ENCODE data around the gene SMIM7. TPM values are rescaled to one million over a fixed set of nuclear protein-coding genes. Genes with fewer than 3 reads are reported as not detected.

SMIM7 gene
- total RNA-seq, 1 donor from 2014 or later: 90.5 TPM

DNA sequence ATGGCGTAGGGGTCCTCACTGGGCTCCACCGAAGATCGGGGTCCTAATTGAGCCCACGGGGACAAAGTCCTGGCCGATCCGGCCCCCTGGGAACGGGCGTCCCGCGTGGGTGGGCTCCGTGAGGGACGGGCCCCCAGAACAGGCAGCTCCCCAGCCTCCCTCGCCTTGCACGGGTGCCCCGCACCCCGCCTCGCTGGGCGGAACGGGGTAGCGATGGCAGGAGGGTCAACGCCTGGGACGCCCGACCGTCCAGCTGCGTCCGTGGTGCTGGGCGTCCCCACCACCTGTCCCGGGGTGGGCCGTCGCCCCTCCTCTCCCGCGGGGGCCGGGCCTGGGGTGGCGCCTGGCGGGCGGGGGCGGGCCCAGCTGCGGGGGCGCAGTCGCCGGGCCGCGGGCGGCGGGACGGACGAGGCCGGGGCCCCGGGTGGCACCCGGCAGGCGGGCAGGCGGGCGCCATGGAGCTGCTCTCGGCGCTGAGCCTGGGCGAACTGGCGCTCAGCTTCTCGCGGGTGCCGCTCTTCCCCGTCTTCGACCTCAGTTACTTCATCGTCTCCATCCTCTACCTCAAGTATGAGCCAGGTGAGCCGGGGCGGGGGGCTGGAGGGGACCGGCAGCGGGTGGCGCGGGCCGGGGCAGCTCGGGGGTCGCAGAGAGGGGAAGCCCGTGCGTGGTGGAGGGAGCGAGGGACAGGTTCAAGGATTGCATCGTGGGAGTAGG, 977 bp upstream of the SMIM7 start, which contains the start of gene TMEM38A:
TMEM38A (plus strand) TSS at position 377 of the 717 bp plus-strand sequence; CDS start at position 456, 79 bp downstream.
- no peaks in the 10 kb centered on the region for H3K27me3 ChIP-seq (ENCODE audit: control insufficient read depth, insufficient read depth, low read length)
- peaks cover 1% of the 10 kb centered on the region for H3K36me3 ChIP-seq (ENCODE audit: control insufficient read depth, insufficient read depth, low read length)
- H3K4me3 ChIP-seq (ENCODE audit: low read depth, low read length): peak within 1 kb of the TSS; percentile 99
- DNase-seq (ENCODE audit: low read depth): no peak
- TF ChIP-seq, protein P1, sequence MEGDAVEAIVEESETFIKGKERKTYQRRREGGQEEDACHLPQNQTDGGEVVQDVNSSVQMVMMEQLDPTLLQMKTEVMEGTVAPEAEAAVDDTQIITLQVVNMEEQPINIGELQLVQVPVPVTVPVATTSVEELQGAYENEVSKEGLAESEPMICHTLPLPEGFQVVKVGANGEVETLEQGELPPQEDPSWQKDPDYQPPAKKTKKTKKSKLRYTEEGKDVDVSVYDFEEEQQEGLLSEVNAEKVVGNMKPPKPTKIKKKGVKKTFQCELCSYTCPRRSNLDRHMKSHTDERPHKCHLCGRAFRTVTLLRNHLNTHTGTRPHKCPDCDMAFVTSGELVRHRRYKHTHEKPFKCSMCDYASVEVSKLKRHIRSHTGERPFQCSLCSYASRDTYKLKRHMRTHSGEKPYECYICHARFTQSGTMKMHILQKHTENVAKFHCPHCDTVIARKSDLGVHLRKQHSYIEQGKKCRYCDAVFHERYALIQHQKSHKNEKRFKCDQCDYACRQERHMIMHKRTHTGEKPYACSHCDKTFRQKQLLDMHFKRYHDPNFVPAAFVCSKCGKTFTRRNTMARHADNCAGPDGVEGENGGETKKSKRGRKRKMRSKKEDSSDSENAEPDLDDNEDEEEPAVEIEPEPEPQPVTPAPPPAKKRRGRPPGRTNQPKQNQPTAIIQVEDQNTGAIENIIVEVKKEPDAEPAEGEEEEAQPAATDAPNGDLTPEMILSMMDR (IDR thresholded peaks at IDR 0.05; ENCODE audit: insufficient read depth, low read length, poor library complexity, severe bottlenecking): no peak

DNA sequence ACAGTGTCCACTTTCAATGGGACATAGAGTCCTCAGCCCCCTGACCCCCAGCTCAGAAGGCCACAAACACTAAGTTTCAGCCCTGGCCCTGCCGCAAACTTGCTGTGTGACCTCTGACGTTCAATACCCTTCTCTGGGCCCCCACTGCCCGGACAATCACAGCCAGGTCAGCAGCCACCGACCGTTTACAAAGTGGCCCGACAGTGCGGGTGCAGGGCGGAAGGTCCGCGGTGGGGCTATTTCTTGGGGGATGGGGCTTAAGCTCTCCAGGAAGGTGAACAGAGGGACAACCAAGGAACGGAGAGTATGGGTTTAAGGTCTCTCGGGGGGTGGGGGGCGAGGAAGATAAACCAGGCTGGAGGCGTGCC, 496 bp downstream of the SMIM7 start:
- Histone ChIP-seq H3K36me3 (ENCODE audit: control insufficient read depth, insufficient read depth, low read length) (peaks cover 5% of the 10 kb centered on the region), H3K4me3 (ENCODE audit: low read depth, low read length) (peak overlapping the region; percentile 99), H3K27me3 (ENCODE audit: control insufficient read depth, insufficient read depth, low read length) (no peaks in the 10 kb centered on the region)
- no peak for DNase-seq (ENCODE audit: low read depth)
- TF ChIP-seq, protein P1 (IDR thresholded peaks at IDR 0.05; ENCODE audit: insufficient read depth, low read length, poor library complexity, severe bottlenecking): no peak

DNA sequence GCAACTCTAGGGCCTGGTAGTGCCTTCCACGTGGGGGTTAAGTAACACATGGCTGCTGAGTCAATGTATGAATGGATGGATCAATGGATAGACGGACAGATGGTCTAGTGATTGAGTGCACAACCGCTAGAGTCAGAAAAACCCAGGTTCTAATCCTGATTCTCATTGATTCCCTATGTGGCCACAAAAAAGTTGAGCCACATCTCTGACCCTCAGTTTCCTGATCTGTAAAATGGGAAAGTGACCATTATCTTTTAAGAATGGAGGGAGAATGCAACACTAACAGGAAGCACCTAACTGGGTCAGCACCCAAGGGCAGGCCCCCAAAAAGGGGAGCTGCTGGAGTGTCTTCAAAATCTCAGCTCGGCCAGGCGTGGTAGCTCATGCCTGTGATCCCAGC, 2.6 kb downstream of the SMIM7 start:
- TF ChIP-seq, protein P1 (IDR thresholded peaks at IDR 0.05; ENCODE audit: insufficient read depth, low read length, poor library complexity, severe bottlenecking): no peak
- no peak for DNase-seq (ENCODE audit: low read depth)
- Histone ChIP-seq H3K36me3 (ENCODE audit: control insufficient read depth, insufficient read depth, low read length) (peaks cover 5% of the 10 kb centered on the region), H3K4me3 (ENCODE audit: low read depth, low read length) (no peak overlapping the region), H3K27me3 (ENCODE audit: control insufficient read depth, insufficient read depth, low read length) (no peaks in the 10 kb centered on the region)

DNA sequence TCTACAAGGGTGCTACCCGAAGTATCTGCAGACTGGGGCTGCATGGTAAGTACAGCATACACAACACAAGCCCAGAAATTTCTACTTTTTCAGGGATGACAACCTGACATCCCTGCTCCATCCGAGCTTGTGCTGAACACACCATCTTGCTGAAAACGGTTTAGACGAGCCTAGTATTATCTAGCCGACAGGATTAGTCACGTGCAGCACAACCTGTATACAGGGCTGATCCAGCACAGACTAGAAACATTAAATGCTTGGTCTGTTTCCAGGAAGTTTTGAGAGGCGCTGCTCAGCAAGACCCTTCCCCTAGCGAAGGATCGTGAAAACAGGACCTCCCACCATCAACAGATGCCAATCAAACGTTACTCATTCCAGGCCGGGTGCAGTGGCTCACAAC, 4.2 kb downstream of the SMIM7 start:
- no peak for DNase-seq (ENCODE audit: low read depth)
- Histone ChIP-seq H3K4me3 (ENCODE audit: low read depth, low read length) (no peak overlapping the region), H3K36me3 (ENCODE audit: control insufficient read depth, insufficient read depth, low read length) (peaks cover 8% of the 10 kb centered on the region), H3K27me3 (ENCODE audit: control insufficient read depth, insufficient read depth, low read length) (no peaks in the 10 kb centered on the region)
- TF ChIP-seq, protein P1 (IDR thresholded peaks at IDR 0.05; ENCODE audit: insufficient read depth, low read length, poor library complexity, severe bottlenecking): no peak

DNA sequence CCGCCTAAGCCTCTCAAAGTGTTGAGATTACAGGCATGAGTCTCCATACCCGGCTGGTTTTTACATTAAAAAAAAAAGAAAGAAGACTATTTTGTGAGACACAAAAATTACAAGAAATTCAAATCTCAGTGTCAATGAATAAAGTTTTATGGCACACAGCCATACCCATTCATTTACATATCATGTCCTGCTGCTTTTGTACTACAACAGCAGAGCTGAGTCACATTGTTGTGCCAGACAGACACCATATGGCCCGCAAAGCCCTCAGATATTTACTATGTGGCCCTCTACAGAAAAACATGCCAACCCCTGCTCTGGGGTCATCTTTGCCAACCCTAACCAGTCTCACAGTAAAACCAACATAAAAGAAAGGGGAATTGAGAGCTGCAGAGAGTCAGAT, 5.3 kb downstream of the SMIM7 start:
- H3K4me3 ChIP-seq (ENCODE audit: low read depth, low read length): no peak overlapping the region
- TF ChIP-seq, protein P1 (IDR thresholded peaks at IDR 0.05; ENCODE audit: insufficient read depth, low read length, poor library complexity, severe bottlenecking): no peak
- H3K36me3 ChIP-seq (ENCODE audit: control insufficient read depth, insufficient read depth, low read length): peaks cover 8% of the 10 kb centered on the region
- no peaks in the 10 kb centered on the region for H3K27me3 ChIP-seq (ENCODE audit: control insufficient read depth, insufficient read depth, low read length)
- DNase-seq (ENCODE audit: low read depth): no peak

DNA sequence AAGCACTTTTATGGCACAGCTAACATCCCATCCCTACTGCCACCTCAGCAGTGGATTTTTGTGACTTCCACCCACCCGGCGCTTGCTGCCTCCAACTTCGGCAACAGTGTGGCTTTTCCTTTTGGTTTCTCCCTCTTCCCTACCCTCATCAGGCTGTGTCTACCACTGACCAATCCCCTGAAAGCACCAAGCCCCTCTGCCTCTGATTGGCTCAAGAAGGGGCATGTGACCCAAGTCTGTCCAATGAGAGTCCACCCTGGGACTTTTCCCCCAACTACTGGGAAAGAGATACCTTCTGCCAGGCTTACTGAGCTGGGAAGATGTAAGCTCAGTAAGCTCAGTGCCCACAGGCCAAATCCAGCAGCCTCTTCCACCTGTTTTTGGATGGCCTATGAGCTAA, 5.8 kb downstream of the SMIM7 start:
- no peak for DNase-seq (ENCODE audit: low read depth)
- Histone ChIP-seq H3K36me3 (ENCODE audit: control insufficient read depth, insufficient read depth, low read length) (peaks cover 8% of the 10 kb centered on the region), H3K27me3 (ENCODE audit: control insufficient read depth, insufficient read depth, low read length) (no peaks in the 10 kb centered on the region)

More for the DNA sequence above, 5.8 kb downstream of the SMIM7 start:
- H3K4me3 ChIP-seq (ENCODE audit: low read depth, low read length): no peak overlapping the region
- TF ChIP-seq, protein P1 (IDR thresholded peaks at IDR 0.05; ENCODE audit: insufficient read depth, low read length, poor library complexity, severe bottlenecking): no peak
